ENCODE results near the gene CDC37L1. TPM values are rescaled to one million over a fixed set of nuclear protein-coding genes. Genes with fewer than 3 reads are reported as not detected.

The CDC37L1 gene
- total RNA-seq, 2 donors from 2014 or later: 18.4 to 22.2 TPM

DNA sequence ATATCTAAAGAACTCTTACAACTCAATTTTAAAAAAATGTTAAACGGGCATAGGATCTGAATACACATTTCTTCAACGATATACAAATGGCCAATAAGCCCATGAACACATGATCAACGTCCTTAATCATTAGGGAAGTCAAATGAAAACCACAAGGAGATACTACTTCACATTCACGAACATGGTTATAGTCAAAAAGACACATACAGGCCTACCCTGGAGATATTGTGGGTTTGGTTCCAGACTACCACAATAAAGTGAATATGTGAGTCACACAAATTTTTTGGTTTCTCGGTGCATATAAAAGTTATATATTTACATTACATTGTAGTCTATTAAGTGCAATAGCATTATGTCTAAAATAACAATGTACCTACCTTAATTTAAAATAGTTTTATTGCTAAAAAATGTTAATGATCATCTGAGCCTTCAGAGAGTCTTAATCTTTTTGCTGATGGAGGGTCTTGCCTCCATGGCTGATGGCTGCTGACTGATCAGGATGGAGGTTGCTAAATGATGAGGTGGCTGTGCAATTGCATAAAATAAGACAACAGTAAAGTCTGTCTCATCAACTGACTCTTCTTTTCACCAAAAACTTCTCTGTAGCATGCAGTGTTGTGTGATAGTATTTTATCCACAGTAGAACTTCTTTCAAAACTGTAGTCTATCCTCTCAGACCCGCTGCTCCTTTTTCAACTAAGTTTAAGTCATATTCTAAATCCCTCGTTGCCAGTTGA lies 46.5 kb downstream of the CDC37L1 start:
- peaks cover 31% of the 10 kb centered on the region for H3K36me3 Mint-ChIP-seq (ENCODE audit: low read depth)
- no peak overlapping the region for H3K27ac ChIP-seq (ENCODE audit: low read depth, low read length)
- H3K4me3 Mint-ChIP-seq: no peak overlapping the region
- no peaks in the 10 kb centered on the region for H3K27me3 Mint-ChIP-seq (ENCODE audit: insufficient read depth)
- no peaks in the 10 kb centered on the region for H3K9me3 Mint-ChIP-seq
- no peak overlapping the region for H3K27ac Mint-ChIP-seq
- DNase-seq: no peak
- H3K4me3 ChIP-seq (ENCODE audit: low read length): no peak overlapping the region
- H3K9me3 ChIP-seq (ENCODE audit: control insufficient read depth, low read length): no peaks in the 10 kb centered on the region
- H3K9ac ChIP-seq (ENCODE audit: extremely low read depth, low read length, poor library complexity, severe bottlenecking): no peak overlapping the region
- 87 to 96% methylated on average over 3 to 6 of the region's 7 CpGs for WGBS, 2 experiments (ENCODE audit: insufficient coverage in 1 of 2, insufficient read length in 1 of 2)
- TF ChIP-seq, protein P1, sequence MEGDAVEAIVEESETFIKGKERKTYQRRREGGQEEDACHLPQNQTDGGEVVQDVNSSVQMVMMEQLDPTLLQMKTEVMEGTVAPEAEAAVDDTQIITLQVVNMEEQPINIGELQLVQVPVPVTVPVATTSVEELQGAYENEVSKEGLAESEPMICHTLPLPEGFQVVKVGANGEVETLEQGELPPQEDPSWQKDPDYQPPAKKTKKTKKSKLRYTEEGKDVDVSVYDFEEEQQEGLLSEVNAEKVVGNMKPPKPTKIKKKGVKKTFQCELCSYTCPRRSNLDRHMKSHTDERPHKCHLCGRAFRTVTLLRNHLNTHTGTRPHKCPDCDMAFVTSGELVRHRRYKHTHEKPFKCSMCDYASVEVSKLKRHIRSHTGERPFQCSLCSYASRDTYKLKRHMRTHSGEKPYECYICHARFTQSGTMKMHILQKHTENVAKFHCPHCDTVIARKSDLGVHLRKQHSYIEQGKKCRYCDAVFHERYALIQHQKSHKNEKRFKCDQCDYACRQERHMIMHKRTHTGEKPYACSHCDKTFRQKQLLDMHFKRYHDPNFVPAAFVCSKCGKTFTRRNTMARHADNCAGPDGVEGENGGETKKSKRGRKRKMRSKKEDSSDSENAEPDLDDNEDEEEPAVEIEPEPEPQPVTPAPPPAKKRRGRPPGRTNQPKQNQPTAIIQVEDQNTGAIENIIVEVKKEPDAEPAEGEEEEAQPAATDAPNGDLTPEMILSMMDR (conservative IDR thresholded peaks at IDR 0.05): no peak
- H3K27me3 ChIP-seq (ENCODE audit: control insufficient read depth, insufficient read depth, low read length, poor library complexity, severe bottlenecking): no peaks in the 10 kb centered on the region
- no peaks in the 10 kb centered on the region for H3K4me1 ChIP-seq (ENCODE audit: control insufficient read depth, insufficient read depth, low read length)
- peaks cover 42% of the 10 kb centered on the region for H3K36me3 ChIP-seq (ENCODE audit: control insufficient read depth, insufficient read depth, low read length)
- peaks cover under 1% of the 10 kb centered on the region for H3K4me1 Mint-ChIP-seq

DNA sequence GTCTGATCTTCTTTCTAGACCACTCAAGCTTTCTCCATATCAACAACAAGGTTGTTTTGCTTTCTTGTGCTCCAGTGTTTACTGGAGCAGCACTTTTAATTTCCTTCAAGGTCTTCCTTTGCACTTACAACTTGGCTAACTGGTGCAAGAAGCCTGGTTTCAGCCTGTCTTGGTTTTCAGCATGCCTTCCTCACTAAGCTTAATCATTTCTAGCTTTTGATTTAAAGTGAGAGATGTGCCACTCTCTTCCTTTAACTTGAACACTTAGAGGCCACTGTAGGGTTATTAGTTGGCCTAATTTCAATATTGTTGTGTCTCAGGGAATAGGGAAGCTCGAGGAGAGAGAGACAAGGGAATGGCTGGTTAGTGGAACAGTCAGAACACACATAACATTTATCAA lies 48.2 kb downstream of the CDC37L1 start:
- H3K4me1 ChIP-seq (ENCODE audit: control insufficient read depth, insufficient read depth, low read length): no peaks in the 10 kb centered on the region
- H3K27me3 ChIP-seq (ENCODE audit: control insufficient read depth, insufficient read depth, low read length, poor library complexity, severe bottlenecking): no peaks in the 10 kb centered on the region
- H3K4me3 Mint-ChIP-seq: no peak overlapping the region
- no peak overlapping the region for H3K9ac ChIP-seq (ENCODE audit: extremely low read depth, low read length, poor library complexity, severe bottlenecking)
- H3K9me3 ChIP-seq (ENCODE audit: control insufficient read depth, low read length): no peaks in the 10 kb centered on the region
- no peak overlapping the region for H3K4me3 ChIP-seq (ENCODE audit: low read length)
- H3K36me3 ChIP-seq (ENCODE audit: control insufficient read depth, insufficient read depth, low read length): peaks cover 26% of the 10 kb centered on the region
- H3K27ac Mint-ChIP-seq: no peak overlapping the region
- no CpG with 5 or more reads among the region's 1 CpG for WGBS, 2 experiments (ENCODE audit: insufficient coverage in 1 of 2, insufficient read length in 1 of 2)
- DNase-seq: no peak
- H3K36me3 Mint-ChIP-seq (ENCODE audit: low read depth): peaks cover 20% of the 10 kb centered on the region
- peaks cover 9% of the 10 kb centered on the region for H3K4me1 Mint-ChIP-seq
- no peaks in the 10 kb centered on the region for H3K9me3 Mint-ChIP-seq
- no peak overlapping the region for H3K27ac ChIP-seq (ENCODE audit: low read depth, low read length)
- TF ChIP-seq, protein P1 (conservative IDR thresholded peaks at IDR 0.05): no peak
- H3K27me3 Mint-ChIP-seq (ENCODE audit: insufficient read depth): no peaks in the 10 kb centered on the region

DNA sequence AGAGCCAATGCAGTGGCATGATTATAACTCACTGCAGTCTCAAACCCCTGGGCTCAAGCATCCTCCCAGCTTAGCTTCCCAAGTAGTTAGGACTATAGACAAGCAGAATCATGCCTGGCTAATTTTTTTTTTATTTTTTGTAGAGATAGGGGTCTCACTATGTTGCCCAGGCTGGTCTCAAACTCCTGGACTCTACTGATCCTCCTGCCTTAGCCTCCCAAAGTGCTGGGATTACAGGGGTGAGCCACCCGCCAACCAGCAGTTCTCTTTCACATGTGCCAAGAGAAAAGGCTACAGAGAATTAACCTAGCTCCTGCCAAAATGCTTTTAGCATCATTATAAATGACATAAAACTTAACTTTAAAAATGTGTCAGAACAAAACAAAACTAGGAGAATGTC lies 53.5 kb downstream of the CDC37L1 start:
- no peak overlapping the region for H3K4me3 Mint-ChIP-seq
- H3K27me3 Mint-ChIP-seq (ENCODE audit: insufficient read depth): no peaks in the 10 kb centered on the region
- DNase-seq: no peak
- peaks cover 18% of the 10 kb centered on the region for H3K36me3 Mint-ChIP-seq (ENCODE audit: low read depth)
- H3K9me3 Mint-ChIP-seq: no peaks in the 10 kb centered on the region
- TF ChIP-seq, protein P1 (conservative IDR thresholded peaks at IDR 0.05): no peak
- Histone ChIP-seq H3K36me3 (ENCODE audit: control insufficient read depth, insufficient read depth, low read length) (peaks cover 7% of the 10 kb centered on the region), H3K4me3 (ENCODE audit: low read length) (no peak overlapping the region), H3K27ac (ENCODE audit: low read depth, low read length) (no peak overlapping the region), H3K4me1 (ENCODE audit: control insufficient read depth, insufficient read depth, low read length) (no peaks in the 10 kb centered on the region), H3K9ac (ENCODE audit: extremely low read depth, low read length, poor library complexity, severe bottlenecking) (no peak overlapping the region), H3K9me3 (ENCODE audit: control insufficient read depth, low read length) (no peaks in the 10 kb centered on the region), H3K27me3 (ENCODE audit: control insufficient read depth, insufficient read depth, low read length, poor library complexity, severe bottlenecking) (no peaks in the 10 kb centered on the region)
- H3K27ac Mint-ChIP-seq: no peak overlapping the region
- WGBS, 2 experiments (ENCODE audit: insufficient coverage in 1 of 2, insufficient read length in 1 of 2): 100% methylated on average over 1 of the region's 1 CpG; no CpG with 5 or more reads in 1 of the 2 experiments
- peaks cover 9% of the 10 kb centered on the region for H3K4me1 Mint-ChIP-seq

Measured in endodermal cell (in vitro differentiated cells).